Activated CD8-positive, alpha-beta T cell treated with anti-CD3 and anti-CD28 coated beads, Interleukin-2, amount 10 ng/mL, durations not matched to agents 7 days and 5 days (primary cell): ENCODE data around the gene PYGB. TPM values are rescaled to one million over a fixed set of nuclear protein-coding genes. Genes with fewer than 3 reads are reported as not detected.
"Not testable (repeated sequence)": the region's sequence is repeated elsewhere in the genome, so short reads cannot be mapped to it uniquely, and the experiment has no call there.

Experiments
- ATAC-seq: fragments of 150-1000 bp; cut with Tn5 transposase; one replicate; pipeline ENCODE4 v1.10.0; 2021; ENCODE audit warnings: moderate library complexity
- CTCF ChIA-PET: fragments of 350-600 bp; sonication (Branson Sonifier 250); formaldehyde crosslinking; loops from one replicate; lab custom pipeline; 2021; ENCODE audit warnings: antibody characterized with exemption; lab: Charles Lee
- POLR2A ChIA-PET: fragments of 350-600 bp; sonication (Branson Sonifier 250); formaldehyde crosslinking; loops from one replicate; lab custom pipeline; 2021; ENCODE audit warnings: antibody characterized with exemption; lab: Charles Lee
- DNase-seq: peaks from one replicate; pipeline ENCODE4 v3.0.0-alpha.2; 2020
- H3K27ac Mint-ChIP-seq: one replicate; pipeline ENCODE4 v1.8.0; 2021; ENCODE audit warnings: mild to moderate bottlenecking, mixed read lengths
- H3K27me3 Mint-ChIP-seq: one replicate; pipeline ENCODE4 v1.8.0; 2021; ENCODE audit warnings: low read depth, mixed read lengths
- H3K36me3 Mint-ChIP-seq: one replicate; pipeline ENCODE4 v1.8.0; 2021; ENCODE audit warnings: low read depth, mixed read lengths
- H3K4me1 Mint-ChIP-seq: one replicate; pipeline ENCODE4 v1.8.0; 2021; ENCODE audit warnings: low read depth, mixed read lengths
- H3K4me3 Mint-ChIP-seq: one replicate; pipeline ENCODE4 v1.8.0; 2021; ENCODE audit warnings: mild to moderate bottlenecking, mixed read lengths
- H3K9me3 Mint-ChIP-seq: one replicate; pipeline ENCODE4 v1.8.0; 2022; ENCODE audit warnings: mixed read lengths; ENCODE audit not compliant: insufficient read depth
- total RNA-seq, 2 experiments: library from RNA; stranded (reverse); gene quantifications; one replicate each; pipeline ENCODE4 v1.2.3, GENCODE V29; 2021

PYGB gene
- total RNA-seq, 2 experiments from 2014 or later: 33.9 TPM

DNA sequence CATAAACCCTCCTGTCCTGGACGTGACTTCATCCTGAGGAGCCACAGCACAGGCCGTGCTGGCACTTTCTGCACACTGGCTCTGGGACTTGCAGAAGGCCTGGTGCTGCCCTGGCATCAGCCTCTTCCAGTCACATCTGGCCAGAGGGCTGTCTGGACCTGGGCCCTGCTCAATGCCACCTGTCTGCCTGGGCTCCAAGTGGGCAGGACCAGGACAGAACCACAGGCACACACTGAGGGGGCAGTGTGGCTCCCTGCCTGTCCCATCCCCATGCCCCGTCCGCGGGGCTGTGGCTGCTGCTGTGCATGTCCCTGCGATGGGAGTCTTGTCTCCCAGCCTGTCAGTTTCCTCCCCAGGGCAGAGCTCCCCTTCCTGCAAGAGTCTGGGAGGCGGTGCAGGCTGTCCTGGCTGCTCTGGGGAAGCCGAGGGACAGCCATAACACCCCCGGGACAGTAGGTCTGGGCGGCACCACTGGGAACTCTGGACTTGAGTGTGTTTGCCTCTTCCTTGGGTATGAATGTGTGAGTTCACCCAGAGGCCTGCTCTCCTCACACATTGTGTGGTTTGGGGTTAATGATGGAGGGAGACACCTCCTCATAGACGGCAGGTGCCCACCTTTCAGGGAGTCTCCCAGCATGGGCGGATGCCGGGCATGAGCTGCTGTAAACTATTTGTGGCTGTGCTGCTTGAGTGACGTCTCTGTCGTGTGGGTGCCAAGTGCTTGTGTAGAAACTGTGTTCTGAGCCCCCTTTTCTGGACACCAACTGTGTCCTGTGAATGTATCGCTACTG, 22.0 kb upstream of the PYGB start:
- no peak for DNase-seq
- Mint-ChIP-seq H3K4me3 (no peak overlapping the region), H3K27ac (no peak overlapping the region), H3K27me3 (no peaks in the 10 kb centered on the region), H3K9me3 (no peaks in the 10 kb centered on the region), H3K4me1 (peaks cover 8% of the 10 kb centered on the region), H3K36me3 (no peaks in the 10 kb centered on the region)
- ChIA-PET POLR2A (no interaction called here), CTCF (no interaction called here)
- ATAC-seq: no peak

DNA sequence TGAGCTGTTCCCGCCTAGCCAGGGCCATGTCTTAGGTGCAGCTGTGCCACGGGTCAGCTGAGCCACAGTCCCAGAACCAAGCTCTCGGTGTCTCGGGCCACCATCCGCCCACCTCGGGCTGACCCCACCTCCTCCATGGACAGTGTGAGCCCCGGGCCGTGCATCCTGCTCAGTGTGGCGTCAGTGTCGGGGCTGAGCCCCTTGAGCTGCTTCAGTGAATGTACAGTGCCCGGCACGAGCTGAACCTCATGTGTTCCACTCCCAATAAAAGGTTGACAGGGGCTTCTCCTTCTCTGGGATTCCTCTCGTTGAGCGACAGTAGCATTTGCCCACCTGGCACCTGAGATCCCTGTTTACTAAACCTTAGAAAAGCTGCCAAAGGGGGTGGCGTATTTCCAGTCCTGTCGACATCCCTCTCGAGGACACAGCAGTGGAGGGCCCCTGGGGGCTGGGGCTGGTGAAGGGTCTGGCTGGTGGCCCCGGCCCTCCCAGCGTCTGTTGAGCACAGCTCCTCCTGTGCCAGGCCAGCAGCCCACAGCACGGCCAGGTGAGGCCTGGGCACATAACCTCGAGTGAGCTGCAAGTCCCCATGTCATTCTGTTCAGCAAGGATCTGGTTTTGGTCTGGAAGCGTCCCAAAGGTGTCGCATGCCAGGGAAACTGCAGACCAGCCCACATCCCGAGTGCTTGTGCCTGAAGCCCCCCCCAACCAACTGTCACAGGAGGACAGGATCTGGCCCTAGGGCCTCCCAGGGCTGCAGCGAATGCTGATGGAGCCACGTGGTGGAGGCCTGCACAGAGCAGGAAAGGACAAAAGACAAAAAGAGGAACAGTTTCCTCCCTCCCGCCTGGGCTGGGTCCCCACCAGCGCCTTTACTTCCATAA, 21.2 kb upstream of the PYGB start:
- Mint-ChIP-seq H3K27ac (no peak overlapping the region), H3K4me1 (peaks cover 8% of the 10 kb centered on the region), H3K27me3 (no peaks in the 10 kb centered on the region), H3K4me3 (no peak overlapping the region), H3K9me3 (no peaks in the 10 kb centered on the region), H3K36me3 (no peaks in the 10 kb centered on the region)
- POLR2A ChIA-PET: interaction anchor here (1.2 kb wide), 1 partner anchor 21 kb away, joined by 3 read pairs; the partner anchor contains the start of gene PYGB
- DNase-seq (no peak), ATAC-seq (no peak)
- CTCF ChIA-PET: no interaction called here

DNA sequence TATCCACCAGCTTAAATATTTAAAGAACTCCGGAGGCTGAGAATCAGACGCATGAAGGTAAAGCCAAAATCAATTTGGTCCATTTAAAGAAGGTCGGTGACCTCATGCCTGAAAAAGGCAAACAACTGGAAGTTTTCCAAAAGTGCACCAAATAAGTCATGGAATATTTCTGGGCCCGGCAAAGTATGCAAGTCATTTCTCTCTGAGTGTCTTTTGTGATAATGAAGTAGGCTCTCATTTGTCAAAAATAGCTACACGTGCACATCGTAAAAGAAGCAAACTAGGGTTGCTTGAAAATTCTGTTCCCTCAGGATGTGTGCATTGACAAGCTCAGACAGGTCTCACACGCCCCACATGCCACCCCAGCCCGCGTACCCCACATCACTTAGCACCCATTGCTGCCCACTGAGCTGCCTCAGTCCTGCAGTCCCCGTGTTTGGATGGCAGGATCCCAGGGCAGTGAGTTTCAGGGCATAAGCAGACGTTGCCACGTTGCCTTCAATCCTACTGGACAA, 20.5 kb upstream of the PYGB start:
- H3K36me3 Mint-ChIP-seq: no peaks in the 10 kb centered on the region
- CTCF ChIA-PET: no interaction called here
- no peak overlapping the region for H3K27ac Mint-ChIP-seq
- H3K27me3 Mint-ChIP-seq: no peaks in the 10 kb centered on the region
- DNase-seq (no peak), ATAC-seq (no peak)
- H3K4me3 Mint-ChIP-seq: no peak overlapping the region
- POLR2A ChIA-PET: interaction anchor here (1.2 kb wide), 1 partner anchor 20 kb away, joined by 3 read pairs; the partner anchor contains the start of gene PYGB
- no peaks in the 10 kb centered on the region for H3K9me3 Mint-ChIP-seq
- H3K4me1 Mint-ChIP-seq: peaks cover 8% of the 10 kb centered on the region

DNA sequence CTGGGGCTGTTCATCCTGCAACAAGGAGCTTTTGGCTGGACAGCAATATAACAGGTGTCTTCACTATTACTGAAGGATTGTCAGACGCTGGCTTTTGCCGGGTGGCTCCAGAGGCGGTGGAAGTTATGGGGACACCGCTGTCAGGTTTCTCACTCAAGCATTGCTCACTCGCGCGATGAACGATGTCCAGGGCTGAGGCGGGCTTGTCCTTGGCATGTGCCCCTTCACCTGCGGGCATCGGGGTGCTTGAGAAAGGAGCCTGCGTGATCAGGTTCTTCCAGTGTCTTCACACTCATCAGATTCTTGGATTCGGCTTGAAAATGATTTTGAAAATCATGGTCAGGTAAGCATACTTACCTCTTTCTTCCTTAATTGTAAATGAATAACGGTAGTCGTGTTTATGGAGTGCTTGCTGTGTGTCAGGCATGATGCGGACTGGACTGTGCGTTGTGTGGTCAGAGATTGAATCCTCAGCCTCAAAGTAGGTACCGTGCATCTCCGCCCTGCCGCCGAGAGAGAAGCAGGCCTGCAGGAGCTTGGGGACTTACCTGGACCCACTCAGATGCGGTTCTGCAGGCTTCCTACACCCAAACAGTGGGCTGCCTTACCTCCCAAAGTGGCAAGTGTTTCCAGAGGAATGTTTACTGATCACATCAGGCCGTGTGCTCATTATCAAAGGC, 18.3 kb upstream of the PYGB start:
- ATAC-seq (no peak), DNase-seq (no peak)
- no peaks in the 10 kb centered on the region for H3K4me1 Mint-ChIP-seq
- POLR2A ChIA-PET: no interaction called here
- CTCF ChIA-PET: no interaction called here
- H3K27me3 Mint-ChIP-seq: peaks cover 5% of the 10 kb centered on the region
- no peaks in the 10 kb centered on the region for H3K36me3 Mint-ChIP-seq
- no peak overlapping the region for H3K27ac Mint-ChIP-seq
- no peaks in the 10 kb centered on the region for H3K9me3 Mint-ChIP-seq
- H3K4me3 Mint-ChIP-seq: no peak overlapping the region

DNA sequence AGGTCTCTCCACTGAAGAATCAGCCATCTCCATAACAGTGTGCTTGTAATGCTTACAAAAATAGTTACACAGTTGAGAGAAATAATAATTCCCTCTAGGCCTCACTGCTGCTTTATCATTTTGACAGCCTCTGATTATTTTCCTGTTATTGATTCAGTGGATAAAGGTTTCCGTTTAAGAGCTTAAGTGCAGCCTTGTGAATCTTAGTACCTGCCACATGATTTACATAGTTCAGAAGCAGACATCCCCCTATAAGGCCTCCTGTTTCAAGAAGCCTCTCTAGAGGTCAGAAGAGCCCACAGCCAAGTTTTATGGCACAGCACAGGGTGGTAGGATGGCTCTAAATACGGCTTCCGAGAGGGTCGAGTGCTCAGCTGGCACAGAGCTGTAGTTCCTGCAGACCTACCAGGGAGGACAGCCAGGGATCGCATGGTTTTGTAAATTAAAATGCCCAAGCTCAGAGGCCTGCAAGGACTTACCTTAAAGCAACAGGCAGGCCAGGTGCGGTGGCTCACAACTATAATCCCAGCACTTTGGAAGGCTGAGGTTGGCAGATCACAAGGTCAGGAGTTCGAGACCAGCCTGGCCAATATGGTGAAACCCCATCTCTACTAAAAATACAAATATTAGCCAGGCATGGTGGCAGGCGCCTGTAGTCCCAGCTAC, 17.6 kb upstream of the PYGB start:
- POLR2A ChIA-PET: no interaction called here
- Mint-ChIP-seq H3K27me3 (peaks cover 5% of the 10 kb centered on the region), H3K9me3 (no peaks in the 10 kb centered on the region), H3K27ac (no peak overlapping the region), H3K4me1 (no peaks in the 10 kb centered on the region), H3K36me3 (no peaks in the 10 kb centered on the region), H3K4me3 (no peak overlapping the region)
- CTCF ChIA-PET: no interaction called here
- DNase-seq (no peak), ATAC-seq (no peak)

DNA sequence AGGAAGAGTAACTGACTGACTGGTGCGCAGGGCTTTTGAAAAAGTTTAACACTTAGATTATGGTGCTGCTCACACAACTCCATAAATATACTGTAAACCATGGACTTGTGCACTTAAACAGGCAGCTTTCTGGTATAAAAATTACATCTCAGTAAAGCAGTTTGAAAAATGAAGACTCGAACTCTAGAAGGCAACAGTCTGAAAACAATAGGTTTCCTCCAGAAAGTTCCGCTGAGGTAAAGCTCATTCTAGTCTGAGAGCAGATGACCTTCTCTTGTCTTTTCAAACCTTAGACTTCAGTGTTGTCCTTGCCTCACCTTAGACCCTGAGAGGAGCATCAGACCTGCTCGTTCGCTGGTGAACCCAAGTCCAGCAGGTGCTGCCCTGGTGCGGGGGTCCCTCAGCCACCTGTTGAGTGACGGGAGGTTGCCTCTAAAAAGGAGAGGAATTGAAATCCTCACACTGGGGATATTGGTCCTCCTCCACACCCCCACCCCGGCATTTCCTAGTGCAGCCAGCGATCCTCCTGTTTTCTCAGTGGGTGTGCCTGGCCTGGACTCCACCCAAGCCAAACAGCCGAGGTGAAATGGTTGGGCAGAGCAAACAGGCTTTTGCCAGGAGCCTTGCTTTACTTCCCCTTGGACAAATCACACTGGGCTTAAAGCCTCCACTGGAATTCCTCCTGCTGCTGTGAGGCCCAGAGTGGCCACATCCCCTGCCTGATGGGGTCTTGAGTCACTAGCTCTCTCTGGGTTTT, 14.7 kb upstream of the PYGB start:
- ATAC-seq (no peak), DNase-seq (no peak)
- no peak overlapping the region for H3K27ac Mint-ChIP-seq
- no peaks in the 10 kb centered on the region for H3K9me3 Mint-ChIP-seq
- POLR2A ChIA-PET: no interaction called here
- H3K27me3 Mint-ChIP-seq: peaks cover 8% of the 10 kb centered on the region
- H3K4me1 Mint-ChIP-seq: peaks cover 10% of the 10 kb centered on the region
- H3K36me3 Mint-ChIP-seq: no peaks in the 10 kb centered on the region
- no peak overlapping the region for H3K4me3 Mint-ChIP-seq
- CTCF ChIA-PET: interaction anchor here (1.5 kb wide), 1 partner anchor 61 kb away, joined by 3 read pairs; no protein-coding TSS in a partner anchor

DNA sequence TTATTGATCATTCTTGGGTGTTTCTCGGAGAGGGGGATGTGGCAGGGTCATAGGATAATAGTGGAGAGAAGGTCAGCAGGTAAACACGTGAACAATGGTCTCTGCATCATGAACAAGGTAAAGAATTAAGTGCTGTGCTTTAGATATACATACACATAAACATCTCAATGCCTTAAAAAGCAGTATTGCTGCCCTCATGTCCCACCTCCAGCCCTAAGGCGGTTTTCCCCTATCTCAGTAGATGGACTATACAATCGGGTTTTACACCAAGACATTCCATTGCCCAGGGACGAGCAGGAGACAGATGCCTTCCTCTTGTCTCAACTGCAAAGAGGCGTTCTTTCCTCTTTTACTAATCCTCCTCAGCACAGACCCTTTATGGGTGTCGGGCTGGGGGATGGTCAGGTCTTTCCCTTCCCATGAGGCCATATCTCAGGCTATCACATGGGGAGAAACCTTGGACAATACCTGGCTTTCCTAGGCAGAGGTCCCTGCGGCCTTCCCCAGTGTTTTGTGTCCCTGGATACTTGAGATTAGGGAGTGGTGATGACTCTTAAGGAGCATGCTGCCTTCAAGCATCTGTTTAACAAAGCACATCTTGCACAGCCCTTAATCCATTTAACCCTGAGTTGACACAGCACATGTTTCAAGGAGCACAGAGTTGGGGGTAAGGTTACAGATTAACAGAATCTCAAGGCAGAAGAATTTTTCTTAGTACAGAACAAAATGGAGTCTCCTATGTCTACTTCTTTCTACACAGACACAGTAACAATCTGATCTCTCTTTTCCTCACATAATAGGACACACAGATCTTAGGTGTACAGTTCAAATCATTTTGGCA, 13.7 kb upstream of the PYGB start:
- POLR2A ChIA-PET: interaction anchor here (0.6 kb wide), 1 partner anchor 242 kb away, joined by 3 read pairs; no protein-coding TSS in a partner anchor
- H3K4me3 Mint-ChIP-seq, CTCF ChIA-PET, ATAC-seq, DNase-seq, H3K36me3 Mint-ChIP-seq, H3K27me3 Mint-ChIP-seq, H3K9me3 Mint-ChIP-seq, H3K27ac Mint-ChIP-seq: not testable (repeated sequence)
- peaks cover 20% of the 10 kb centered on the region for H3K4me1 Mint-ChIP-seq

DNA sequence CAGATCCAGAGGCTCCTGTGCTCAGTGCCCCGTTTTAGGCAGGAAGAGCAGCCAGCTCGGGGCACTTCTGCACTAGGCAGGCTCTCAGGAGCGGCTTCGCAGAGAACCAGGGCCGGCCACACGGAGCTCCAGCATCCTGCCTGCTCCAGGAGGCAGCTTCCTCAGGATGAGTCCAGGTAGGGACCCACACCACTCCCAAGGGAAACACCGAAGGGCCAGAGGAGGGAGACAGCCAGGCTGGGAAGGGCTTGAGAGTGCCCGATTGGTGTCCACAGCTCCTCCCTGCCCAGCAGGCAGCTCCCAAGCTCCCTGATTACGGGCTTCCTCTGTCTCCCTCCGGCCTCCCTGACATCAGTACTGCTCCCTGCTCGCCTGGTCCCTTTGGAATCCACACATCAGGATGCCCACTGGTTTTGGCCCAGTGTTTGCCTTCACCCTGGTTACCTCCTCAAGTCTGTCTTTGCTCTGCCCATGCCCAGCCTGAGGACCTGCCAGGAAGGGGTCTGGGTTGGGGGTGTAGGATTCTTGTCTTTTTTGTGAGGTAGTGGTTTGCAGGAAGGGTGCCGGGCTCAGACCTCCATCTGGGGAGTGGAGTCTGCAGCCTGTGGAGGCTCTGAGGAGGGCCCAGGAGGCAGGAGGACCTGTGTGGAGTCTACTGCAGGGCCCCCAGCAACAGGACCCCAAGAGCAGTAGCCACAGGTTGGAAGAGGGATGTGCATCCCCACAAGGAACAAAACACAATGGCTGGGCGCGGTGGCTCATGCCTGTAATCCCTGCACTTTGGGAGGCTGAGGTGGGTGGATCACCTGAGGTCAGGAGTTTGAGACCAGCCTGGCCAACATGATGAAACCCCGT, 11.2 kb upstream of the PYGB start:
- Mint-ChIP-seq H3K4me3 (no peak overlapping the region), H3K27ac (no peak overlapping the region), H3K27me3 (peaks cover 9% of the 10 kb centered on the region), H3K4me1 (peaks cover 27% of the 10 kb centered on the region), H3K36me3 (no peaks in the 10 kb centered on the region), H3K9me3 (no peaks in the 10 kb centered on the region)
- CTCF ChIA-PET: no interaction called here
- DNase-seq (no peak), ATAC-seq (no peak)
- POLR2A ChIA-PET: interaction anchor here (0.7 kb wide), 1 partner anchor 11 kb away, joined by 5 read pairs; no protein-coding TSS in a partner anchor

DNA sequence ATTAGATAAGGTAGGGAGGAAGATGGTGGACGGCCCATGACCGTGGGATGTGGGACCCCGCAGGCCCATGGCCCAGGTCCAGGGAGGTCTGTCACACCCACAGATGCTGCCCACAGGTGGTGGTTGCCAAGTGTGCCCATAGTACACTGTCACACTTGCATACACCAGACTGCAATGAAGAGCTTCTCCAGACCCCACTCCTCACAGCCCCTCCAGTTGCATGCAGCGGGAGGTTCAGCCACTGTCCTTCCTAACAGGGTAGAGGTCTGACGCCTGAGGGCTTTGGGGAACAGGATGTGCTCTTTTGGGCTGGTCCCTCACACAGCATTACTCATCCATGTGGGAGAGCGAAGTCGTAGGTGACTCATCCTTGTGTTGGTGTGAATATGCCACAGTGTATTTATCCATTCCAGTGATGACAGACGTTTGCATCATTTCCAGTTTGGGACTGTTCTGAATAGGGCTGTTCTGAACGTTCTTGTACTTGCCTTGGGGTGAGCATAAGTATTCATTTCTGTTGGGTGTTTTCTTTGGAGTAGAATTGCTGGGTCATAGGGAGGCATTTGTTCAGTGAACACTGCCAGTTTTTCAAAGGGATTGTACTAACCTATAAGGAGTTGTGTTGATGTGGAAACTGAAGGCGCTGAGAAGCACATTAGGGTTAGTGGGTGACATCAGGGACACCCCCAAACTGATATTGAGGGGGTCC, 10.1 kb upstream of the PYGB start:
- ATAC-seq: peak; percentile 86
- Mint-ChIP-seq H3K4me3 (no peak overlapping the region), H3K4me1 (peaks cover 27% of the 10 kb centered on the region), H3K27me3 (peaks cover 16% of the 10 kb centered on the region), H3K36me3 (no peaks in the 10 kb centered on the region), H3K9me3 (no peaks in the 10 kb centered on the region), H3K27ac (peak overlapping the region; percentile 79)
- peak; percentile 57 for DNase-seq
- CTCF ChIA-PET: no interaction called here
- POLR2A ChIA-PET: no interaction called here
